Neural progenitor cell (in vitro differentiated cells): ENCODE results near the gene CYP4F3. TPM values are rescaled to one million over a fixed set of nuclear protein-coding genes. Genes with fewer than 3 reads are reported as not detected.

Experiments
- DNase-seq: peaks from one replicate; pipeline ENCODE4 v3.0.0-alpha.2; 2016; ENCODE audit warnings: low spot score
- H2AFZ ChIP-seq: fragments of 200-600 bp; sonication (generic); replicated peaks from 2 replicates; pipeline ENCODE4 v1.6.1; 2016; ENCODE audit warnings: antibody characterized with exemption
- H3F3A ChIP-seq: fragments of 200-600 bp; sonication (generic); 2 replicates; pipeline ENCODE4 v1.6.1; 2016; ENCODE audit warnings: antibody characterized with exemption, low read depth
- H3K27ac ChIP-seq: fragments of 200-600 bp; sonication (generic); 2 replicates; pipeline ENCODE4 v1.5.1; 2016; ENCODE audit warnings: mild to moderate bottlenecking
- H3K27me3 ChIP-seq: fragments of 200-600 bp; sonication (generic); 2 replicates; pipeline ENCODE4 v1.6.1; 2016; ENCODE audit warnings: mild to moderate bottlenecking, moderate library complexity
- H3K36me3 ChIP-seq: fragments of 200-600 bp; sonication (generic); 2 replicates; pipeline ENCODE4 v1.5.1; 2016
- H3K4me1 ChIP-seq: fragments of 200-600 bp; sonication (generic); 2 replicates; pipeline ENCODE4 v1.6.1; 2016; ENCODE audit warnings: mixed run types
- H3K4me2 ChIP-seq: fragments of 200-600 bp; sonication (generic); 2 replicates; pipeline ENCODE4 v1.6.1; 2016
- H3K4me3 ChIP-seq: fragments of 200-600 bp; sonication (generic); 2 replicates; pipeline ENCODE4 v1.5.1; 2016
- H3K79me2 ChIP-seq: fragments of 200-600 bp; sonication (generic); 2 replicates; pipeline ENCODE4 v1.6.1; 2016; ENCODE audit warnings: low read depth
- H3K9ac ChIP-seq: fragments of 200-600 bp; sonication (generic); 2 replicates; pipeline ENCODE4 v1.6.1; 2016
- H3K9me3 ChIP-seq: fragments of 200-600 bp; sonication (generic); 2 replicates; pipeline ENCODE4 v1.5.1; 2016; ENCODE audit warnings: low read depth
- H4K20me1 ChIP-seq: fragments of 200-600 bp; sonication (generic); 2 replicates; pipeline ENCODE4 v1.6.1; 2016; ENCODE audit warnings: low read depth
- H3K27ac Mint-ChIP-seq: 3 replicates; pipeline ENCODE4 v1.8.0; 2021; ENCODE audit warnings: mixed read lengths
- H3K27me3 Mint-ChIP-seq: 2 replicates; pipeline ENCODE4 v1.8.0; 2022; ENCODE audit warnings: low read depth, mild to moderate bottlenecking, inconsistent platforms, moderate library complexity, mixed read lengths; ENCODE audit not compliant: insufficient read depth
- H3K36me3 Mint-ChIP-seq: 3 replicates; pipeline ENCODE4 v1.8.0; 2021; ENCODE audit warnings: mixed read lengths
- H3K4me1 Mint-ChIP-seq: 3 replicates; pipeline ENCODE4 v1.8.0; 2021; ENCODE audit warnings: mixed read lengths
- H3K4me3 Mint-ChIP-seq: 3 replicates; pipeline ENCODE4 v1.8.0; 2021; ENCODE audit warnings: mild to moderate bottlenecking, moderate library complexity, mixed read lengths
- H3K9me3 Mint-ChIP-seq: 3 replicates; pipeline ENCODE4 v1.8.0; 2020; ENCODE audit warnings: mixed read lengths
- CTCF ChIP-seq: fragments of 200-600 bp; sonication (generic); IDR thresholded peaks from 2 replicates; pipeline ENCODE4 v1.5.1; 2017; ENCODE audit warnings: antibody characterized with exemption, mild to moderate bottlenecking
- EZH2 ChIP-seq: fragments of 200-600 bp; sonication (generic); IDR thresholded peaks from 2 replicates; pipeline ENCODE4 v1.6.1; 2017; ENCODE audit warnings: antibody characterized with exemption, mild to moderate bottlenecking, moderate library complexity
- EZH2phosphoT487 ChIP-seq: fragments of 200-600 bp; sonication (generic); IDR thresholded peaks from 2 replicates; pipeline ENCODE4 v1.6.1; 2017; ENCODE audit warnings: antibody characterized with exemption
- total RNA-seq: library from RNA; depleted of rRNA; stranded (reverse); fragments of >200 nt; gene quantifications from 2 replicates; pipeline ENCODE4 v1.2.3, GENCODE V29; 2015; ENCODE audit warnings: low replicate concordance

Gene CYP4F3
- total RNA-seq, 1 donor from 2014 or later, result not detected

GRCh38 chr19:15666186-15666585, 25.5 kb downstream of the CYP4F3 start:
- peaks cover 7% of the 10 kb centered on the region for H3K9me3 ChIP-seq
- Mint-ChIP-seq H3K27ac (no peak overlapping the region), H3K4me3 (no peak overlapping the region), H3K36me3 (peaks cover 1% of the 10 kb centered on the region), H3K27me3 (peaks cover 7% of the 10 kb centered on the region), H3K9me3 (peaks cover 16% of the 10 kb centered on the region), H3K4me1 (no peaks in the 10 kb centered on the region)
- no peaks in the 10 kb centered on the region for H3K27me3 ChIP-seq
- no peaks in the 10 kb centered on the region for H3K4me1 ChIP-seq
- DNase-seq, result no peak
- H3K9ac ChIP-seq, result no peak overlapping the region
- no peaks in the 10 kb centered on the region for H3K36me3 ChIP-seq
- no peaks in the 10 kb centered on the region for H3F3A ChIP-seq
- H4K20me1 ChIP-seq, result no peaks in the 10 kb centered on the region
- no peak overlapping the region for H2AFZ ChIP-seq
- no peak overlapping the region for H3K27ac ChIP-seq
- no peaks in the 10 kb centered on the region for H3K79me2 ChIP-seq
- no peak overlapping the region for H3K4me2 ChIP-seq
- no peak overlapping the region for H3K4me3 ChIP-seq
- TF ChIP-seq CTCF (no peak), EZH2 (no peak), EZH2phosphoT487 (no peak)

GRCh38 chr19:15666883-15667282, 26.2 kb downstream of the CYP4F3 start:
- Histone ChIP-seq H3K79me2 (no peaks in the 10 kb centered on the region), H3F3A (no peaks in the 10 kb centered on the region), H3K9me3 (peaks cover 3% of the 10 kb centered on the region), H3K36me3 (no peaks in the 10 kb centered on the region), H3K4me1 (no peaks in the 10 kb centered on the region), H3K27me3 (no peaks in the 10 kb centered on the region), H4K20me1 (no peaks in the 10 kb centered on the region), H3K4me3 (no peak overlapping the region), H2AFZ (no peak overlapping the region), H3K9ac (no peak overlapping the region), H3K27ac (no peak overlapping the region), H3K4me2 (no peak overlapping the region)
- H3K36me3 Mint-ChIP-seq, result peaks cover 1% of the 10 kb centered on the region
- no peak for TF ChIP-seq EZH2
- TF ChIP-seq EZH2phosphoT487, result no peak
- no peak for TF ChIP-seq CTCF
- H3K4me3 Mint-ChIP-seq, result no peak overlapping the region
- peaks cover 13% of the 10 kb centered on the region for H3K9me3 Mint-ChIP-seq
- no peak overlapping the region for H3K27ac Mint-ChIP-seq
- DNase-seq, result no peak
- no peaks in the 10 kb centered on the region for H3K4me1 Mint-ChIP-seq
- peaks cover 7% of the 10 kb centered on the region for H3K27me3 Mint-ChIP-seq

- Mint-ChIP-seq H3K9me3 (peaks cover 14% of the 10 kb centered on the region), H3K4me1 (no peaks in the 10 kb centered on the region), H3K27me3 (peaks cover 7% of the 10 kb centered on the region), H3K4me3 (no peak overlapping the region), H3K36me3 (peaks cover 1% of the 10 kb centered on the region), H3K27ac (no peak overlapping the region)
- Histone ChIP-seq H3K4me1 (no peaks in the 10 kb centered on the region), H3K36me3 (no peaks in the 10 kb centered on the region), H3K27me3 (no peaks in the 10 kb centered on the region), H3K9me3 (peaks cover 3% of the 10 kb centered on the region), H3F3A (no peaks in the 10 kb centered on the region), H3K9ac (no peak overlapping the region), H3K79me2 (no peaks in the 10 kb centered on the region), H2AFZ (no peak overlapping the region), H3K4me2 (no peak overlapping the region), H3K4me3 (no peak overlapping the region), H3K27ac (no peak overlapping the region), H4K20me1 (no peaks in the 10 kb centered on the region)
- DNase-seq, result no peak
- TF ChIP-seq EZH2, result no peak
- no peak for TF ChIP-seq CTCF
These were observed 28.7 kb downstream of the CYP4F3 start for GRCh38 chr19:15669440-15669839.

- H3K36me3 Mint-ChIP-seq, result peaks cover 1% of the 10 kb centered on the region
- Histone ChIP-seq H3K79me2 (no peaks in the 10 kb centered on the region), H2AFZ (no peak overlapping the region), H3K4me3 (no peak overlapping the region), H3F3A (no peaks in the 10 kb centered on the region), H3K9ac (no peak overlapping the region), H3K36me3 (no peaks in the 10 kb centered on the region), H3K4me2 (no peak overlapping the region), H3K27ac (no peak overlapping the region), H3K27me3 (no peaks in the 10 kb centered on the region), H3K9me3 (peaks cover 3% of the 10 kb centered on the region), H4K20me1 (no peaks in the 10 kb centered on the region), H3K4me1 (no peaks in the 10 kb centered on the region)
- H3K27ac Mint-ChIP-seq, result no peak overlapping the region
- H3K4me1 Mint-ChIP-seq, result no peaks in the 10 kb centered on the region
- H3K4me3 Mint-ChIP-seq, result no peak overlapping the region
- peaks cover 14% of the 10 kb centered on the region for H3K9me3 Mint-ChIP-seq
- peaks cover 7% of the 10 kb centered on the region for H3K27me3 Mint-ChIP-seq
- TF ChIP-seq CTCF (no peak), EZH2 (no peak), EZH2phosphoT487 (no peak)
- DNase-seq, result no peak
These were observed 29.2 kb downstream of the CYP4F3 start for GRCh38 chr19:15669891-15670290.
